Measurements from ENCODE around the gene MARS2.
"Not testable (repeated sequence)": the region's sequence is repeated elsewhere in the genome, so short reads cannot be mapped to it uniquely, and the experiment has no call there.

Gene MARS2

DNA sequence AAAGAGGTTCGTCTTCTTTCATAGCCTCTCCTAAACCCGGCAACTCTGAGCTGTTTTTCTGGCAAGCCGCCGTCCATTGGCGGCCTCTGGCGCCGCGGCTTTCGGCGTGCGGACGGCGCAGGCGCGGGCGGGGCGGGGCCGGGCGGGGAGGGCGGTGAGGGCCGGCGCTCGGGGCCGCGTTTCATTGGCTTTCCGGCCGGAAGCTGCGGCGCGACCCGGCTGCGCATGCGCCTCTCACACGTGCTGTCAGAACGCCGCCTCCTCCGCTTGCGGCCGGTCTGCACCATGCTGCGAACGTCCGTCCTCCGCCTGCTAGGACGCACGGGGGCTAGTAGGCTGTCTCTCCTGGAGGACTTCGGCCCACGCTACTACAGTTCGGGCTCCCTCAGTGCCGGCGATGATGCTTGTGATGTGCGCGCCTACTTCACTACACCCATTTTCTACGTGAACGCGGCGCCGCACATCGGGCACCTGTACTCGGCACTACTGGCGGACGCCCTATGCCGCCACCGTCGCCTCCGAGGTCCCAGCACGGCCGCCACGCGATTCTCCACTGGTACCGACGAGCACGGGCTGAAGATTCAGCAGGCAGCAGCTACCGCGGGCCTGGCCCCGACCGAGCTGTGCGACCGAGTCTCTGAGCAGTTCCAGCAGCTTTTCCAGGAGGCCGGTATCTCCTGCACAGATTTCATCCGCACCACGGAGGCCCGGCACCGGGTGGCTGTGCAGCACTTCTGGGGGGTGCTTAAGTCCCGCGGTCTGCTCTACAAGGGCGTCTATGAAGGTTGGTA lies at the start of gene MARS2:
Gene MARS2 (plus strand): TSS at position 249 of the 791 bp plus-strand sequence. CDS start 37 bp downstream, at position 286.
- in situ Hi-C loops (cut with HindIII; ENCODE audit: low sequenced_read_pairs), result no loop called here

DNA sequence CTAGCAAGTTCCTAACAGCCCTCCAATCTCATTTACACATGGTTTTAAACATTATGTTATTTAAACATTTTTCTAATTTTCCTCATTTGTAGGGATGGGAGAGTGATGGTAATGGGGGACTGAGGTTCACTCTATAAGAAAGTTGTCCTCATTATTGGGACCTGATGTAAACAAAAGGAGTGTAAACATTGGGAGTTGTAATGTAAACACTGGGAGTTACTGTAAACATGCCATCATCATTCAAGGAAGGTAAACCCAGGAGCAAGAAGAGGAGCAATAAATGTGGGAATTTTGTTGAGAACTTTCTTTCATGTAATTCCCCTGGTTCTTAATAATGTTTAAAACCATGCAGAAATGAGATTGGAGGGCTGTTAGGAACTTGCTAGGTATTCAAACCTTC lies 47.6 kb upstream of the MARS2 start:
- in situ Hi-C loops (cut with HindIII; ENCODE audit: low sequenced_read_pairs), result no loop called here

DNA sequence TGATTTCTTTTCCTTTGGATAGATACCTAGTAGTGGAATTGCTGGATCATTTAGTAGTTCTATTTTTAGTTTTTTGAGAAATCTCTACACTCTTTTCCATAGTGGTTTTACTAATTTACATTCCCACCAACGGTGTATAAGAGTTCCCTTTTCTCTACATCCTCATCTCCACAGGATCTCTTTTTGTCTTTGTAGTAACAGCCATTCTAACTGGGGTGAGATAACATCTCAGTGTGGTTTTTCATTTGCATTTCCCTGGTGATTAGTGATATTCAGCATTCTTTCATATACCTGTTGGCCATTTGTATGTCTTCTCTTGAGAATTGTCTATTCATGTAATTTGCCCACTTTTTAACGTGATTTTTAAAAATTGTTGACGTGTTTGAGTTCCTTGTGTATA lies 43.5 kb upstream of the MARS2 start:
- in situ Hi-C loops (cut with HindIII; ENCODE audit: low sequenced_read_pairs), result no loop called here

DNA sequence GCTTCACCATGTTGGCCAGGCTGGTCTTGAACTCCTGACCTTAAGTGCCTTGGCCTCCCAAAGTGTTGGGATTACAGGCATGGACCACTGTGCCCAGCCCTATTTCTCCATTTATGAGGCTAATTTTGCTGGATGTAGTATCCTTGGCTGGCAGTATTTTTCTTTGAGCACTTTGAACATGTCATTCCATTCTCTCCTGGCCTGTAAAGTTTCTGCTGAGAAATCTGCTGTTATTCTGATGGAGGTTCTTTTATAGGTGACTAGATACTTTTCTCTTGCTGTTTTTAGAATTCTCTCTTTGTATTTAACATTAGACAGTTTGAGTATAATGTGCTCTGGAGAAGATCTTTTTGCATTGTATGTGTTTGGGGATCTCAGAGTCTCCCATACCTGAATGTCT lies 38.9 kb upstream of the MARS2 start:
- in situ Hi-C loops (cut with HindIII; ENCODE audit: low sequenced_read_pairs), result no loop called here

DNA sequence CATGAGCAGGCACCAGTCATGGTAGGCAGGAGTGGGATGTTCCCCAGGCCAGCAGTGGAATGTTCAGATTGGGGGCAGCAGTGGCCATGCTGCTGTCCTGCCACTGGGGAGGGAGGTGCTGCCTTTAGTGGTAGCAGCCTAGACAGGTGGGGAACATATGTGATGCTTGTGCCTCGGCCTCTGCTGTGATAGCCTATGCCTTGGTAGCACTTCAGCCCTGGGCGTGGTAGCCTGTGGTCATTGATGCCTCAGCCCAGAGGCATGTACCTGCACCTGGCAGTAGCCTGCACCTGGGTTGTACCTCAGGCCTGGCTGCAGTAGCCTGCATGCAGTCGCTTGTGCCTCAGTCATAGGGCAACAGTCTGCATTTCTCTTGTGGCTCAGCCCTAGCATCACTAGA lies 36.9 kb upstream of the MARS2 start:
- in situ Hi-C loops (cut with HindIII; ENCODE audit: low sequenced_read_pairs), result no loop called here

DNA sequence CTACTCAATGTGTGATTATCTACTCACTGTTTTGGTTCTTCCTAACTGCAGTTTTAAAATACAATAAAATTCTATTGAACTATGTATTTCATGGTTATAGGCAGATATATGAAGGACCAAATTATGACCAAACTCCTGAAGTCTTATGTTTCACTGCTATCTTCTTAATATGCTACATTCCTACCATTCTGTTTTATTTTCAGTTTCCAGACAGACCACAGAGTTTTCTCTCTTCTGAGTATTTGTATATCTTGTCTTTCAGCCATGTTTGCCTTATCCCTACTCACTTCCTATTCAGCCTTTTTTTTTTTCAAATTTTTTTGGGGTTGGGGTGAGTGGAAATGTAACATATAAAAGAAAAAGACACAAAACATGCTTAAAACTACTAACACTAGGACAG lies 36.1 kb upstream of the MARS2 start:
- in situ Hi-C loops (cut with HindIII; ENCODE audit: low sequenced_read_pairs), result no loop called here

DNA sequence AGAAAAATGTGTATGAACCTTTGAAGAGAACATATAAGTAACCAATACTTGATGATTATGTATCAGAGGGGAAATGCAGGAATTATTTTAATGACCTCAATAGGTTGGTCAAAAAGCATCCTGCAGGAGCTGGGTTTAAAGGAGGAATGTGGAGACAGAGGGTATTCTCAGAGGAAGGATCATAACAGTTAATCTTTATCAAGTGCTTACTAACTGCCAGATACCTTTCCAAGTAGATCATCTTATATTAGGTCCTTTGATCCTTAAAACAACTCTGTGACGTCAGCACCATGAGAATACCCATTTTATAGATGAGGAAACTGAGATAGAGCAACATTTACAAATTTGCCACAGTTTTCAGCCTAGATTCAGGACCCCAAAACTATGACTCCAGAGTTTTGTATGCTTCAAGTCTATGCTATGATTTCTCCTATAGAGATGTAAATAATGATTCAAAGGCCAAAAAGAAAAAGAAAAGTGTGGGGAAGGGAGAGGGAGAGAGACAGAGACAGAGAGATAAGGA lies 32.7 kb upstream of the MARS2 start:
- in situ Hi-C loops (cut with HindIII; ENCODE audit: low sequenced_read_pairs), result no loop called here

DNA sequence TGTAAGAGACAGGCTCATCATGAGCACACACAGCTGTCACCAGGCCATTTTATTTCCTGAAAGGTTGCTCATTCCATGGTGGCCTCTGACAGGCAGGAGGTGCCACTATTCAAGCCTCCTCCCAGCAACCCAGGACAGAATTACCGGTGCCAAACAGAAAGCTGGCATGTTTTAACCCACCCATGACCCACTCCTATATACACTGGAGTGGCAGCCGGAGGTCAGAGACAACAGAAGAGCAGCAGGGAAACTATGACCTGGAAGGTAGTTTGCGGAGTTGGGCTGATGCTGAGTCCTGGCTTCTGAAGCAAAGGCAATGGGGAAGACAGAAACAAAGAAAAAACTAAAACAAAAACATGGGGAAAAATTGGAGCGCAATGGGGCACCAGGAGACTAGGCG lies 32.1 kb upstream of the MARS2 start:
- in situ Hi-C loops (cut with HindIII; ENCODE audit: low sequenced_read_pairs), result no loop called here

DNA sequence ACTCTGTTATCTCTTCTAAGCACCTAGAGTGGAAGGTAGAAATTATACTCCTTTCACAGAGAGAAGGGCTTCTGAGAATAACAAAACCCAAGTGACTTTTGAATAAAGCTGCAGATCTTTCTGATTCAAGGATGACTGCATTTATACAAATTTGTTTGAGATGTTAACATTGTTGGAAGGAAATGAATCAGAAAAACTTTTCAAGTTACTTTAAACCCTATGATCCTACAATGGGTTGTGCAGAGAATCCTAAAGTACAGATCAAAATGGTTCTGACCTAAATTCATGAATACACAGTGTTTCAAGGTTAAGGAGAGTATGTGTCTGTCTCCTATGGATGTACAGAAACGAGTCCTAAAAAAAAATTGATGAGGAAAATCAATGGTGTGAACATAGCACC lies 31.6 kb upstream of the MARS2 start:
- in situ Hi-C loops (cut with HindIII; ENCODE audit: low sequenced_read_pairs), result no loop called here

DNA sequence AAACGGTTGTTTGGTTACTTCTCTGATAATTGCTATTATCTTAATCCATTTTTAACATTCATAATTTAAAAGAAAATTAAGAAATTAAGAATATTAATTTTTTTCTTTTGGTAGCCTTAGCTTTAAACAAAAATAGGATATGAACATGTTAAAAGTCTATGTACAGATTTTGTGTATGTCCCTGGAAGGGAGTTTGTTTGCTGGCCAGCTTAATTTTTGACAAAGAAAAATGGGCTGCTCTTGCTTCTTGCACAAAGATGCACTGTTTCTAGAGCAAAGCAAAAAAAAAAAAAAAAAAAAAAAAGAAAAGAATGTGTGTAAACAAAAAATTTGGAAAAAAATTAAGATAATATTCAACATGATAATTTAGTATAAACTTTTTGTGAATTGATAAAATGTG lies 31.1 kb upstream of the MARS2 start:
- in situ Hi-C loops (cut with HindIII; ENCODE audit: low sequenced_read_pairs), result no loop called here

DNA sequence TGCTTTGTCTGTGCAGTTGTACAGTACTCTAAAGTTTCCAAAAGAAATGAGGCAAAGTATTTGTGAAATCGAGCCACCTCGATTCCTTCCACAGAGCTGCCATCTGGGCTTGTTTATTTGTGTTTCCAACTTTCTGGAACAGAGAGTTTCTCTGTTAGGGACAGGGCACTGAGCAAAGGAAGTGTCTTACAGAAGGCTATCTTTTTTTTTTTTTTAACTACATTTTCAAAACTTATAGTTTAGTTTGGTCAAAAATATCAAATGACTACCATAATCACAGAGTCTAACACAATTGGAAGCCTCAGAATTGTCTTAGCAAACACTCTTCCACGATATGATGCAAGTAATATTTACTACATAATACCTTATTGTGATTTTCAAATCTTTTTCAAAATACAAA lies 30.6 kb upstream of the MARS2 start:
- in situ Hi-C loops (cut with HindIII; ENCODE audit: low sequenced_read_pairs), result no loop called here

DNA sequence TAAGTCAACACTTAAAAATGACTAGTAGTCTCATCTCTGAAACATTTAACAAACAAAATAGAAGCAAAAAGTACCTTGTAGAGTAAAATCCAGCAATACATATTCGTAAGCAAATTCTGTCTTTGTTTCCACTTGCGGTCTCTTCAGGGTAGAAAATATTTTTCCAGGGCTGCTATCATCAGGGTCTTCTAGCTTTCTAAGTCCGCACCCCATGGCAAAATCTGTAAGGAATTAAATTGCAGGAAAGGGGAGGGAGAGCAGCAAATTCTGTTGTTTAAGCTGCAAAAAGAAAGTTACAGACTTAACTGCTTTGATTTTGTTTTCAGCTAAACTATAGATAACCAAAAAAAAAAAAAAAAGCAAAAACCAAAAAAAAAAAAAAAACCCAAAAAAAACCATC lies 29.9 kb upstream of the MARS2 start, which contains the start of gene RFTN2:
Gene RFTN2 (minus strand): TSS at position 342 of the 400 bp plus-strand sequence. CDS start 129 bp downstream, at position 213.
- in situ Hi-C loops (cut with HindIII; ENCODE audit: low sequenced_read_pairs), result no loop called here

DNA sequence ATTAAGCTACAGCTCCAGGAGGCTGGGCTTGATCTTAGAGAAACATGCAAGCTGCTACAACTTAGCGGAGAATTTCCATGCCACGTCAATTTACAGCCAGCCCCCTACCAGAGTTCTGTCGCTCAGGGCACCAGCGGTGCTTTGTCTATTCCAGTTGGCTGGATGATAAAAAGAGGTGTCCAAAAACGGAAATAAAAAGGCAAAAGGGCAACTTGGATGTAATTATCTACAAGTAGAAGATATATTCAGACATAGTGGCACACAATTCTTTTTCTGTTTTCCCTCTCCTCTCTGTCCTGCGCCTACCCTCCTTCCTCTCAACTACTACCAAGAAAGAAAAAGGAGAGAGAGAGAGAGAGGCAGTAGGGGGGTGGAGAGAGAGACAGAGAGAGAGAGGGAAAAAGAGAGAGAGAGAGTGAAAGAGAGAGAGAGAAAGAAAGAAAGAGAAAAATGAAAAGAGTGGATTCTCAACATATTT lies 29.4 kb upstream of the MARS2 start:
- in situ Hi-C loops (cut with HindIII; ENCODE audit: low sequenced_read_pairs), result no loop called here

DNA sequence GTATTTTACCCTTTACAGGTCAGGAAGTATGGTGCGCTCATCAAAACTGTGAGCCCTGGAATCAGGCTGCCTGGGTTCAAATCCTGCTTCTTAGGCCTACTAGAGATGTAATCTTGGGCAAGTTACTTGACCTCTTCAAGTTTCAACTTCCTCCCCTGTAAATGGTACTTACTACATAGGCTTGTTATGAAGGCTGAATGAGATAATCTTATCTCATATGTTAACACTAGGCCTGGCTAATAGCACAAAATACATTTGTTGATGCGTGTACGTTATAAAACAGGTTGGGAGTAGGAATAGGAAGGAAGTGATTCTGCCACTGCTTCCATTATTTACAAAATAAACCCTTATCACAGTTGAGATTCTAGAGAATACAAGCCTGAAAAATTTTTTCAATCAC lies 28.1 kb upstream of the MARS2 start:
- in situ Hi-C loops (cut with HindIII; ENCODE audit: low sequenced_read_pairs), result no loop called here

DNA sequence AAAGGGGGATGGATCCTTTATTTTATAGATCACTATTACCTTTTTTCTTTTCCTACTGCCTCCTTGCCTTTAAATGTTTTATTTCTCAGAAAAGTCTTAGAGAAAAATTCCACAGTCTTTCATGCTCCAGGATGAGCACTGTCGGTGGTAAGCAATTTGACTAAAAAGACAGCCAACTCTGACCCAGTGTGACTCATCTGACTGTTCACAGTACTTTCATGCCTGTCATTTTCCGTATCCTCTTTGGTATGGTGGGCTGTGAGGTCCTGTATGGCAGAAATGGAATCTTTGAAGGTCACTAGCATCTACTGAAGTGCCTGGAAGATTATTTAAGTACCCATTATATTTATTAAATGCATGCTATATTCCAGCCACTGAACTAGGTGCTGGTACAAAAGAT lies 27.7 kb upstream of the MARS2 start:
- in situ Hi-C loops (cut with HindIII; ENCODE audit: low sequenced_read_pairs), result no loop called here

DNA sequence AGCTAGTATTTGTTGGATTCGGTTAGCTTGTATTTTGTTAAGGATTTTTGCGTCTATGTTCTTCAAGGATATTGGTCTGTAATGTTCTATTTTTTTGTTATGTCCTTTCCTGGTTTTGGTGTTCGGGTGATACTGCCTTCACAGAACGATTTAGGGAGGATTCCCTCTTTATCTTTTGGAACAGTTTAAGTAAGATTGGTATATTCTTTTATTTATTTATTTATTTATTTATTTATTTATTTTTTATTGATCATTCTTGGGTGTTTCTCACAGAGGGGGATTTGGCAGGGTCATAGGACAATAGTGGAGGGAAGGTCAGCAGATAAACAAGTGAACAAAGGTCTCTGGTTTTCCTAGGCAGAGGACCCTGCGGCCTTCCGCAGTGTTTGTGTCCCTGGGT lies 10.0 kb upstream of the MARS2 start:
- in situ Hi-C loops (cut with HindIII; ENCODE audit: low sequenced_read_pairs), result not testable (repeated sequence)

DNA sequence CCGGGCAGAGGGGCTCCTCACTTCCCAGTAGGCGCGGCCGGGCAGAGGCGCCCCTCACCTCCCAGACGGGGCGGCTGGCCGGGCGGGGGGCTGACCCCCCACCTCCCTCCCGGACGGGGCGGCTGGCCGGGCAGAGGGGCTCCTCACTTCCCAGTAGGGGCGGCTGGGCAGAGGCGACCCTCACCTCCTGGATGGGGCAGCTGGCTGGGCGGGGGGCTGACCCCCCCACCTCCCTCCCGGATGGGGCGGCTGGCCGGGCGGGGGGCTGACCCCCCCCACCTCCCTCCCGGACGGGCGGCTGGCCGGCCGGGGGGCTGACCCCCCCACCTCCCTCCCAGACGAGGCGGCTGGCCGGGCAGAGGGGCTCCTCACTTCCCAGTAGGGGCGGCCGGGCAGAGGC lies 9.2 kb upstream of the MARS2 start:
- in situ Hi-C loops (cut with HindIII; ENCODE audit: low sequenced_read_pairs), result not testable (repeated sequence)

DNA sequence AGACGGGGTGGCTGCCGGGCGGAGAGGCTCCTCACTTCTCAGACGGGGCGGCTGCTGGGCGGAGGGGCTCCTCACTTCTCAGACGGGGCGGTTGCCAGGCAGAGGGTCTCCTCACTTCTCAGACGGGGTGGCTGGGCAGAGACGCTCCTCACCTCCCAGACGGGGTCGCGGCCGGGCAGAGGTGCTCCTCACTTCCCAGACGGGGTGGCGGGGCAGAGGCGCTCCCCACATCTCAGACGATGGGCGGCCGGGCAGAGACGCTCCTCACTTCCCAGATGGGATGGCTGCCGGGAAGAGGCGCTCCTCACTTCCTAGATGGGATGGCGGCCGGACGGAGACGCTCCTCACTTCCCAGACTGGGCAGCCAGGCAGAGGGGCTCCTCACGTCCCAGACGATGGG lies 8.6 kb upstream of the MARS2 start:
- in situ Hi-C loops (cut with HindIII; ENCODE audit: low sequenced_read_pairs), result not testable (repeated sequence)

DNA sequence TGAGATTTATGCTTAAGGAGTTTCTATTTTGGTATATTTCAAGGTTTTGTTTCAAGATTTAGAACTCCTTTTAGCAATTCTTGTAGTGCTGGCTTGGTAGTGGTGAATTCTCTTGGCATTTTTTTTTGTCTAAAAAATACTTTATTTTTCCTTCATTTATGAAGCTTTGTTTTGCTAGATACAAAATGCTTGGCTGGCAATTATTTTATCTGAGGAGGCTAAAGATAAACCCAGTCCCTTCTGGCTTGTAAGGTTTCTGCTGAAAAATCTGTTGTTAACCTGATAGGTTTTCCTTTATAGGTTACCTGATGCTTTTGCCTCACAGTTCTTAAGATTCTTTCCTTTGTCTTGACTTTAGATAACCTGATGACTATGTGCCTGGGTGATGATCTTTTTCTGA lies 5.4 kb upstream of the MARS2 start:
- in situ Hi-C loops (cut with HindIII; ENCODE audit: low sequenced_read_pairs), result not testable (repeated sequence)

DNA sequence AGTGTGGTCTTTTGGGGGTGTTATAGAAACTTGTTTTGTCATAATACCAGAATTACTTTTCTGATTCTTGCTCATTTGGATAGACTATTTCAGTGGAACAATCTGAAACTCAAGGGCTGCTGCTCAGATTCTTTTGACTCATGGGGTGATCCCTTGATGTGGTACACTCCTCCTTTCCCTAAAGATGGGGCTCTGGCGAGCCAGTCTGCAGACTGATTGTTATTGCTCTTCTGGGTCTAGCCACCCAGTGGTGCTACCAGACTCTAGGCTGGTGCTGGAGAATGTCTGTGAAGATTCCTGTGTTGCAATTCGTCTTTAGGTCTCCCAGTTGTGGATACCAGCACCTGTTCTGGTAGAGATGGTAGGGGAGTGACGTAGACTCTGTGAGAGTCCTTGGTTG lies 4.2 kb upstream of the MARS2 start:
- in situ Hi-C loops (cut with HindIII; ENCODE audit: low sequenced_read_pairs), result no loop called here

DNA sequence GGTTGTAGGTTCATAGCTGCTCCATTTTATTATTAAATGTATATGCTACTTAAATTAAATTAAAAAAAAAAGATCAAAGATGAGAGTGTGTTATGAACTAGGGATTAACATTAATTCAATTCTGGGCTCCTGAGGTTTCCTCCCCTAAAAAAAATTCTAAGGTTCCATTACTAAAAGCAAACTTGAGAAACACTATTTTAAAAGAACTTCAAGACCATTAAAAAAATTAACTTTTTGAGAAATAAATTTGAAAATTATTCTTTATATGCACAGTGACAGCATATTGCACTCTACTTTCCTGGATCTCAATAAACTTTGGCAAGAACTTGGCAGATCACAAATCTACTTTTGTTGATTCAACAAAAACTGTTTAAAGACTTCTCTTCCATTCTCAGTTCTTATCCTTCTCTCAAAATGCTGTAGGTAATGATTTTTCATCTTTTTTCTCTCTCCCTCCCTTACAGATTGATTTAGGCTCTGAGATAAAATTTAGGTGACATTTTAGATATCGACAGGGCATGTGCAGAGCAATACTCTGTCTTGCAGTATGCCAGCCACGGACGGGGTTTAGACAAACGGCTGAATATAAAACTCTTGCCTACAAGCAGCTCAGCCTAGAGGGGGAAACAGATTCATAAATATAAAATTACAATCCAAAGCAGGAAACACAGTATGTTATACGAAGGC lies 592 bp upstream of the MARS2 start:
- in situ Hi-C loops (cut with HindIII; ENCODE audit: low sequenced_read_pairs), result no loop called here
